ENCODE data around the gene NELL1.

DNA sequence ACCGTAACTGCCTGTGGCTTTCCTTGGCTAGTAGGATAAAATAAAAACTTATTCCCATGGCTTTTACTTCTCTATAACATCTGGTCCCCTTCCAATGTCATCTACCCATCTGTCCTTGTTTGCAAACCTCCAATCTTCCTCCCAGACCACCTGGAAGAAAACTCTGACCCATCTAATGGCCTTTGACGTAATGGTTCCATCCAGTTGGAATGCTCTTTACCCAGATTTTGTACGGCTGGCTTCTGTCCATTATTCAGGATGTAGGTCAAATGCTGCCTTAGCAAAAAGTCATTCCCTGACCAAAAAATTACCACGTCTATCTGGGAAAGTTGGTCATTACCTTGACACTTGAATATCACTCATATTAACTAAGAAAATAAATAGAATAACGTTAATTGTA is 945.6 kb downstream of the NELL1 start:
- TF ChIP-seq, protein P1, sequence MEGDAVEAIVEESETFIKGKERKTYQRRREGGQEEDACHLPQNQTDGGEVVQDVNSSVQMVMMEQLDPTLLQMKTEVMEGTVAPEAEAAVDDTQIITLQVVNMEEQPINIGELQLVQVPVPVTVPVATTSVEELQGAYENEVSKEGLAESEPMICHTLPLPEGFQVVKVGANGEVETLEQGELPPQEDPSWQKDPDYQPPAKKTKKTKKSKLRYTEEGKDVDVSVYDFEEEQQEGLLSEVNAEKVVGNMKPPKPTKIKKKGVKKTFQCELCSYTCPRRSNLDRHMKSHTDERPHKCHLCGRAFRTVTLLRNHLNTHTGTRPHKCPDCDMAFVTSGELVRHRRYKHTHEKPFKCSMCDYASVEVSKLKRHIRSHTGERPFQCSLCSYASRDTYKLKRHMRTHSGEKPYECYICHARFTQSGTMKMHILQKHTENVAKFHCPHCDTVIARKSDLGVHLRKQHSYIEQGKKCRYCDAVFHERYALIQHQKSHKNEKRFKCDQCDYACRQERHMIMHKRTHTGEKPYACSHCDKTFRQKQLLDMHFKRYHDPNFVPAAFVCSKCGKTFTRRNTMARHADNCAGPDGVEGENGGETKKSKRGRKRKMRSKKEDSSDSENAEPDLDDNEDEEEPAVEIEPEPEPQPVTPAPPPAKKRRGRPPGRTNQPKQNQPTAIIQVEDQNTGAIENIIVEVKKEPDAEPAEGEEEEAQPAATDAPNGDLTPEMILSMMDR (IDR thresholded peaks at IDR 0.05; ENCODE audit: borderline replicate concordance, extremely low read depth, low read length, poor library complexity, severe bottlenecking), result no peak
- no peak for TF ChIP-seq EZH2 (IDR thresholded peaks at IDR 0.05; ENCODE audit: borderline replicate concordance, low read depth, low read length, severe bottlenecking)
